HEK293 (cell line): ENCODE results near the gene KIAA0753.
A peak's percentile ranks its signal among the peaks of the same experiment; 100 is the strongest.

Experiments
- CTCF ChIP-seq: fragments of 450-650 bp; formaldehyde crosslinking; IDR thresholded peaks from 2 replicates; pipeline ENCODE4 v1.5.1; 2016; ENCODE audit warnings: missing biosample characterization, missing genetic modification characterization
- ZBTB7A ChIP-seq: fragments of 450-650 bp; formaldehyde crosslinking; IDR thresholded peaks from 2 replicates; pipeline ENCODE4 v1.5.1; 2016; ENCODE audit warnings: low read depth, missing biosample characterization, missing genetic modification characterization
- ZNF138 ChIP-seq: fragments of 450-650 bp; formaldehyde crosslinking; IDR thresholded peaks from 2 replicates; pipeline ENCODE4 v1.5.1; 2016; ENCODE audit warnings: missing biosample characterization, missing genetic modification characterization, borderline replicate concordance
- ZNF280D ChIP-seq: fragments of 450-650 bp; formaldehyde crosslinking; IDR thresholded peaks from 2 replicates; pipeline ENCODE4 v1.5.1; 2016; ENCODE audit warnings: missing biosample characterization, missing genetic modification characterization
- ZNF621 ChIP-seq: fragments of 450-650 bp; formaldehyde crosslinking; IDR thresholded peaks from 2 replicates; pipeline ENCODE4 v1.5.1; 2017; ENCODE audit warnings: missing biosample characterization, missing genetic modification characterization
- ZNF639 ChIP-seq: fragments of 450-650 bp; formaldehyde crosslinking; IDR thresholded peaks from 2 replicates; pipeline ENCODE4 v1.5.1; 2016; ENCODE audit warnings: missing biosample characterization, missing genetic modification characterization
- ZNF660 ChIP-seq: fragments of 450-650 bp; IDR thresholded peaks from 2 replicates; pipeline ENCODE4 v1.5.1; 2018; ENCODE audit warnings: missing biosample characterization, mild to moderate bottlenecking, missing genetic modification characterization

- TF ChIP-seq ZNF280D (tag by site-specific recombination), result no peak
- TF ChIP-seq ZBTB7A (tag by site-specific recombination), result no peak
- no peak for TF ChIP-seq CTCF (tag by site-specific recombination)
- no peak for TF ChIP-seq ZNF639 (tag by site-specific recombination)
- no peak for TF ChIP-seq ZNF138 (tag by site-specific recombination)
- no peak for TF ChIP-seq ZNF621 (tag by site-specific recombination)
- 0 out of 2 replicates have a peak, but pooled peaks have one; percentile 29 for TF ChIP-seq ZNF660 (tag by site-specific recombination)
Measured at GRCh38 chr17:6567528-6568183, 72.9 kb downstream of the KIAA0753 start.
